Activated T-cell treated with anti-CD3 and anti-CD28 coated beads for 24 hours (primary cell): Measurements from ENCODE around the gene EMC10.
"Not testable (repeated sequence)": the region's sequence is repeated elsewhere in the genome, so short reads cannot be mapped to it uniquely, and the experiment has no call there.

Experiments
- DNase-seq: peaks from one replicate; pipeline ENCODE4 v3.0.0-alpha.2; 2020; ENCODE audit warnings: low read depth

Gene EMC10

DNA sequence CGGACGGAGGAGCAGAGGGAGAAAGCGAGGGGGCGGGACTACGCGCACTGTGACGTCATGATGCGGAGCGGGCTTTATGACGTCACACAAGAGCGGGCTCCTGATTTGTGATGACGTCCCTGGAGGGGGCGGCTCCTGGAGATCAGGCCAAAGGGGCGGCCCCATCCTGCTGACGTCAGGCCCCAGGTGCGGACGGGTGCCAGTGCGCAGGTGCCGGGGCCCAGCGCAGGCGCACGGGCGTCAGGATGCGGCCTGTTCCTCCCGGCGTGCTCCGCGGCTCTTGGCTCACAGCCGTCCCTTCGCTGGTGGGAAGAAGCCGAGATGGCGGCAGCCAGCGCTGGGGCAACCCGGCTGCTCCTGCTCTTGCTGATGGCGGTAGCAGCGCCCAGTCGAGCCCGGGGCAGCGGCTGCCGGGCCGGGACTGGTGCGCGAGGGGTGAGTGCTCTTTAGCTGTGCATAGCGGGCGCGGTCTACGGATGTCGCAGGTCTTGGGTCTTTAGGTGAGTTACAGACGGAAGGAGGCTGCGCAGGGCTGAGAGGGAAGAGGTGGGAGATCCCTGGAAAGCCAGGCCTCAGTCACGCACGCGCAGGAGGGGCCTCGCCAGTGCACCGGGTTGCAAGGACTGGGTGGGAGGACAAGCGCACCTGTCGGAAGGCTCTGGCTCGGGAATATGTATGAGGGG, at the start of gene EMC10, which contains the start of gene GARIN5A:
EMC10 (plus strand) TSS at position 284 of the 683 bp plus-strand sequence; CDS start at position 322, 38 bp downstream.
GARIN5A (minus strand) TSS at position 625 of the 683 bp plus-strand sequence; CDS start at position 165, 460 bp downstream.
- peak; percentile 91 for DNase-seq

DNA sequence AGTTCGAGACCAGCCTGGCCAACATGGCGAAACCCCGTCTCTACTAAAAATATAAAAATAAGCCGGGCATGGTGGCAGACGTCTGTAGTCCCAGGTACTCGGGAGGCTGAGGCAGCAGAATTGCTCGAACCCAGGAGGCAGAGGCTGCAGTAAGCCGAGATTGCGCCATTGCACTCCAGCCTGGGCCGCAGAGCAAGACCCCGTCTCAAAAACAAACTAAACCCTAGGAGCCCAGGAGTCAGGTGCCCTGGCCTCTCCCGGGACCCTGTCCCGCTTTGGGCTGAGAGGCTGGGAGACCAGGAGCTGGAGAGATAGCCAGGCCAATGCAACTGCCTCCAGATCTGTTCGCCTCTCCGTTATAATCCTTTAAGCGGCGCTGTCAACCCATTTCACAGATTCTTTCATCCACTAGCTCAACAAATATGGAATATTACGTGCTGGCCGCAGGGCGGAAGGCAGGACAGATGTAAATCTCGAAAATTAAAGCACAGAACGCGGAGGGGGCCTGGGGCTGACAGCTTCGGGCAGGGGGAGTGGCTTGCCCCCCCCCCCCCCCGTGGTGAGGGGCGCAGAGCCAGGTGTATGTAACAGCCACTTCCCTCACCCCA, 48.9 kb upstream of the EMC10 start:
- no peak for DNase-seq

DNA sequence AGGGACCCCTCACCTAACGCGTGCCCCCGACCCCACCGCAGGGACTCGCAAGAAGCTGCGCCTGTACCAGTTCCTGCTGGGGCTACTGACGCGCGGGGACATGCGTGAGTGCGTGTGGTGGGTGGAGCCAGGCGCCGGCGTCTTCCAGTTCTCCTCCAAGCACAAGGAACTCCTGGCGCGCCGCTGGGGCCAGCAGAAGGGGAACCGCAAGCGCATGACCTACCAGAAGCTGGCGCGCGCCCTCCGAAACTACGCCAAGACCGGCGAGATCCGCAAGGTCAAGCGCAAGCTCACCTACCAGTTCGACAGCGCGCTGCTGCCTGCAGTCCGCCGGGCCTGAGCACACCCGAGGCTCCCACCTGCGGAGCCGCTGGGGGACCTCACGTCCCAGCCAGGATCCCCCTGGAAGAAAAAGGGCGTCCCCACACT, 48.3 kb upstream of the EMC10 start:
- DNase-seq: peak; percentile 21

DNA sequence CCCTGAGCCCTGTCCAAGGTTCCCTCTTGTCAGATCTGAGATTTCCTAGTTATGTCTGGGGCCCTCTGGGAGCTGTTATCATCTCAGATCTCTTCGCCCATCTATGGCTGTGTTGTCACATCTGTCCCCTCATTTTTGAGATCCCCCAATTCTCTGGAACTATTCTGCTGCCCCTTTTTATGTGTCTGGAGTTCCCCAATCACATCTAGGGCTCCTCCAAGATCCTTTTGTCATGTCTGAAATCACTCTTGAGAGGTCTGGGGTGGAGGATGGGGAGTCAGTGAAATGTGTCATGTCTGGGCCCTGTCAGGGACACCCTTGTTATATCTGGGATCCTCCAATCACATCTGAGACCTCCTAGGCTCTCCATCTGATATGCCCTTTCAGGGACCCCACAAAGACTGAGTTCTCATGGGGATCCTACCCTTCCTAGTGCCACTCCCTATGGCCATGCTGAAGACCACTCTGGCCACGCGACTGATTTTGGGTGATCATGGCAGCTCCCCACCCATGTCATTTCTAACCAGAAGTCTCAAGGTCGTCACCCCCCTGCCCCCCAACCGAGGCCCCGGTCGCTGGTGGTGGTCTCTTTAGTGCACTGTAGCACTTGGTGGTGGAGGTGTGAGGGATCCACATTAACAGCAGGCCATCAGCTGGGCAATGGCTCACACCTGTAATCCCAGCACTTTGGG, 47.4 kb upstream of the EMC10 start:
- DNase-seq: no peak

DNA sequence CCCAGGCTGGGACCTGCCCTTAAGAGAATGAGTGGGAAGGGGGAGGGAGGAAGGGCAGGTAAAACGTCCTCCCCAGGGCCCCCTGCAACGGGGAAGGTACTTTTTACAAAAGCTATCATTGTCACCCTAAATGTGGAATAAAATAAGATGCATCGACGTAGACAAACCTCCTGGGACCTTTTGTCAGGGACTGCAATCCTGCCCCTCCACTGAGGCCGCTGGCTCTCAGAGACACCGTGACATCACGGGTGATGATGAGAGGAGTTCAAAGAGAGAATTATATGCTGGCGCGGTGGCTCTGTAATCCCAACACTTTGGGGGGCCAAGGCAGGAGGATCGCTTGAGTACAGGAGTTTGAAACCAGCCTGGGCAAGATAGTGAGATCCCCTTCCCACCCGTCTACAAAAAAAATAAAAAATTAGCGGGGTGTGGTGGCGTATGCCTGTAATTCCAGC, 45.4 kb upstream of the EMC10 start:
- DNase-seq: no peak

DNA sequence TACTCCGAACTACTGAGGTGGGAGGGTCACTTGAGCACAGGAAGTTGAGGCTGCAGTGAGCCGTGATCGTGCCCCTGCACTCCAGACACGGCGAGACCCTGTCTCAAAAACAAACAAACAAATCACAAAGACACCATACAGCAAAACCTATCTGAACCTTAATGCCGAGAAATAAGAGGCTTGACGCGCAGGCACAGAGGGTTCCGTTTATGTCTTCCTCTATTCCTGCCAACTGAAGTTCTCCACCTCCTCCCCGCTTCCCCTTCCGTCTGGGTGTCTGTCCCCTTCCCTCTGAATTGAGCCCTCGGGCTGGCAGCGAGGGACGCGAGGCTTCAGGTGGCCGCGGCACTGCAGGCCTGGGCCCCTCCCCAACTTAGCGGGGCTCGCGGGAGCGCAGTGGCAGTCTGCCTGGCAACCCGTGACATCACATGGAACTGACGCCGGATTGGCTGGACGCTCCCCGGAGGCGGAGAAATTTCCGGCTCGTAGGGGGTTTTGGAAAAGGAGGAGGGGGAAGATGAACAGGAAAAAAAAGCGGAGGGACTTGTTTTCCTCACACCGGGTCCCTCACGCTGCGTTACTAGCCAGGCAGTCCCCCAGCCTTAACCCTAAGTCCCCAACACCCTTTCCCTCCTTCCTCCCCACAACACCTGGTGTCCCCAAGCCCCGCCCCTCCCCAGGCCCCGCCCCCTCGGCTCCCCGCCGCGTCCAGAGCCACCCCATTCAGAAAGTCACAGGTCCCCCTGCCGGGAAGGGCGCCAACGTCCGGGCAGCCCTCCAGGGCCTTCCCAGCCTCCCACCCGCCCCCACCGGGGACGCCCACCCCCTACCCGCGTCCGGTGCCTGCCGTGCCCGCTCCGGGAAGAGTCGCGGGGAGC, 44.7 kb upstream of the EMC10 start:
- DNase-seq: peak; percentile 83

DNA sequence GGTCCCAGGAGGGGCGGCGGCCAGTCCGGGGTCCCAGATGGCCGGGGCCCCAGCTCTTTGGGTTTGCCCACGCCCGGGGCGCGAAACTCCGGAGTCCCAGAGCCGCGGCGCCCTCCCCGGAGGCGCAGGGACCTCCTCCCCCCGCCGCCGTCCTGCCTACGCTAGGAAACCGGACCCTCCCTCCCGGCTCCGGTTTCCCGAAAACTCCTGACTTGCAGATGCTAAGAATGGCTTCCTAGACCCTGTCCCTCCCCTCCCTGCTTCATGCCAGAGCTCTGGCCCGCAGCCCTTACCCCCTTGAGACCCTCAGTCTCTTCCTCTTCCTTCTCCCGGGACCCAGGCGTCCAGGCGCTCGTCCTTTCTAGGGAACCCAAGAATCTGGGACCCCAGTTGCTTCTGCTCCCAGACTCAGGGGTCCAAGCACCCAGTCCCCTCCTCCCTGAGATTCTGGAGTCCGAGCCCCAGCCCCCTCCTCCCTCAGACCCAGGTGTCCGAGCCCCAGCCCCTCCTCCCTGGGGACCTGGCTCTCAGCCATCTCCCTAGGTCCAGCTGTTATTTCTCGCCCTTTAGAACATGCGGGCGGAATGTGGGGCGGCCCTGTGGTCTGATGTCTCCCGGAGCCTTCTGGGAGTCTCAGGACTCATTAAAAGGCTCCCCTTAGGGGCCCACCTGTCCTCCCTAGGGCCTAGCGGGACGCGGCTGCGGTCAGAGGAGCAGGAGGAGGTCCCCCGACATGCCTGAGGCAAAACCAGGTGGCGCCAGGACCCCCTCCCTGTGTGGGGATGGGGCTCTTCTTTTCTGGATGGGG, 43.9 kb upstream of the EMC10 start, which contains the start of gene MYBPC2:
MYBPC2 (plus strand) TSS at position 672 of the 808 bp plus-strand sequence; CDS start at position 734, 62 bp downstream.
- no peak for DNase-seq

DNA sequence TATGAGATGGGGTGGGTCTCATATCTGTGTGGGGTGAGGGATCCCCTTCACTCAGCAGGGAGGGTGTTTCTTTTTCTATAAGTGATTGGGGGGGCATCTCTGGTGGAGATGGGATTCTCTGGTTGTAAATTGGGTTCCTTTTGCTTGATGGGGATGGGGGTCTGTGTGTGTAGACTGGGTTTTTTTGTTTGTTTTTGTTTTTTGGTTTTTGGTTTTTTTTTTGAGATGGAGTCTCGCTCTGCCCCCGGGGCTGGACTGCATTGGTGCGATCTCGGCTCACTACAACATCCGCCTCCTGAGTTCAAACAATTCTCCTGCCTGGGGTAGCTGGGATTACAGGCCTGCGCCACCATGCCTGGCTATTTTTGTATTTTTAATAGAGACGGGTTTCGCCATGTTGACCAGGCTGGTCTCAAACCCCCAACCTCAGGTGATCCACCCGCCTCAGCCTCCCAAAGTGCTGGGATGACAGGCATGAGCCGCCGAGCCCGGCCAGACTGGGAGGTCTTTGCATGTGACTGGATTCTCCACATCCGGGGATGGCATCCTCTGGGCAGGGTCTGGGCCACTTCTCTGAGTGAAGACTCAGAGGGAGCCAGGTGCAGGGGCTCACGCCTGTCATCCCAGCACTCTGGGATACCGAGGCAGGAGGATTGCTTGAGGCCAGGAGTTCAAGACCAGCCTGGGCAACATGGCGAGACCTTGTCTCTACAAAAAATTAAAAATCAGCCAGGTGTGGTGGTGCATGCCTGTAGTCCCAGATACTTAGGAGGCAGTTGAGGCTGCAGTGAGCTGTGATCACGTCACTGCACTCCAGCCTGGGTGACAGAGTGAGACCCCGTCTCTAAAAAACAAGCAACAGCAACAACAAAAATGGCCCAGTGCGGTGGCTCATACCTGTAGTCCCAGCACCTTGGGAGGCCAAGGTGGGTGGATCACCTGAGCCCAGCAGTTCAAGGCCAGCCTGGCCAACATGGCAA, 42.8 kb upstream of the EMC10 start:
- no peak for DNase-seq

DNA sequence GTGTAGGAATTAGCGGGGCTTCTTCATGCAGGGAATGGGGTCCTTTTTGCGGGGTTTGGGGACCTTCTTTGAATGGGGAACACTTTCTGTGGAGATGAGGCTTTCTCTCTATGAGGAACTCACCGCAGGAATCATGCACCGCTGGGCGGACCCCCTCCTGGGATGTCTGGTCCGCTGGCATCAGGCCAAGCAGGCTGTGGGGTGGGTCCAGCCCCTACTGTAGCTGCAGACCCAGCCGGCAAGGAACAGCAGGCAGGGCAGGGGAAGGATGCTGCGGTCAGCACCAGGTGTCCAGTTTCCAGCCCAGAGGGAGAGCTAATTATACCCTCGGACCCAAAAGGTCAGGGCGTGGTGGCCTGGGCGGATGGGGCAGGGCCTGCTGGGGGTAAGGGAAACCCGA, 41.8 kb upstream of the EMC10 start:
- no peak for DNase-seq

DNA sequence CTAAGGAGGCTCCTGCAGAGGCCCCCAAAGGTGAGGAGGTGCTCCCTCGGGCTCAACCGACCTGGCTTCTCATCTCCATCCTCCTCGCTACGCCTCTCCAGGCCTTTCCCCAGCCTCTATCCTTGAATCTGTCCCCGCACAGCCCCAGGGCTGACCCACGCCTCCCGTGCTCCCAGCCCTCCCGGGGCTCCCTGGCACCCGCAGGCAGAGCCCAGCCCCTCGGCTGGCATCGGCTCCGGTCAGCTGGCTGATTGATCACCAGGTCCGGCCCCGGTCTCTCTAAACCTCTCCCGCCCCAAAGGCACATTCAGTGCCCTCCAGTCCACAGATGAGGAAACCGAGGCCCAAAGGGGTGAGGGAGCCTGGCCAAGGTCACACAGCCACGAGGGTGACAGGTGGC, 41.1 kb upstream of the EMC10 start:
- no peak for DNase-seq

DNA sequence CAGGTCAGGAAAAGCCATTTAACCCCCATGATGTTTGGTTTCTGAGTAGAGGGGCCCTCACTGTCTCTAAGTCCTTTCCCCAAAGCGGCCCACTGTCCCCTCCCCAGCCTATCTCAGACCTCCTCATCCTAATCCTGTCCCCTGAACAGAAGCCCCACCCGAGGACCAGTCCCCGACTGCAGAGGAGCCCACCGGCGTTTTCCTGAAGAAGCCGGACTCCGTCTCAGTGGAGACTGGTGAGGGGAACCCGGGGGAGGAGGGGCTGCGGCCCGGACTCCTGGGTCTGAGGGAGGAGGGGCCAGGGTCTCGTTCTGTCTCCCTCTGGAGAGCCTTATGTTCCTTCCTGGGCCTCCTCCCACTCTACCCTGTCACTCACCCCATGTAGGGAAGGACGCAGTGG, 40.7 kb upstream of the EMC10 start:
- DNase-seq: no peak

DNA sequence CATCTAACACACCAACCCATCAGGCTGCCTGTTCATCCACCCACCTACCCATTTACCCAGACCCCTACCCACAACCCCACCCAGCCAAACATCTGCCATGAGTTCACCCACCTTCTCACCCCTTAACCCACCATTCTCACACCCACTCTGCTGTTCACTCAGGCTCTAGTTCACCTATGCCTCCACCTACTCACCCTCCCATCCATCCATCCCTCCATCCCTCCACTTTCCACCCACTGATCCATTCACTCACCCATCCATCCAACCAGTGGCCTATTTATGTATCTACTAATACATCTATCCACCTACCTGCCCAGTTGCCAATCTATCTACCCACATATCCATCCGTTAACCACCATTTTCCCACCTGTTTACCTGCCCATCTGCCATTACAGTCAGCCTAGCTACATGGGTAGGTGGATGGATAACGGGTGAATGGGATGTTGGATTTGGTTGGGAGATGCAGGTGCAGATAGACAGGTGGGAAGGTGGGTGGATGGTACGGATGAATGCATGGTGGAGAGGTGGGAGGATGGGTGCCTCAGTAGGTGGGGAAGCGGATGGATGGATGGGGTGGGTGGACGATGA, 38.4 kb upstream of the EMC10 start:
- no peak for DNase-seq

DNA sequence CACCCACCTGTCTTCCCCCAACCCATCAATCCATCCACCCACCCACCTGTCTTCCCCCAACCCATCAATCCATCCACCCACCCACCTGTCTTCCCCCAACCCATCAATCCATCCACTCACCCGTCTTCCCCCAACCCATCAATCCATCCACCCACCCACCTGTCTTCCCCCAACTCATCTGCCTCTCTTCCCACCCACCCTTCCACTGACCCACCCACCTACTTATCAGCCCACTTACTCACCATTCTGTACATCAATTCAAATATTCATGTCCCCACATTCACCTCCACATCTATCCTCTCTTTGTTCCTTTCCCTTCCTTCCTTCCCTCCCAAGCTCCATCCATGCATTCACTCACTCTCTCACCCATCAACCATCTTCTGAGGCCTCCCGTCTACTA, 37.2 kb upstream of the EMC10 start:
- DNase-seq: not testable (repeated sequence)

DNA sequence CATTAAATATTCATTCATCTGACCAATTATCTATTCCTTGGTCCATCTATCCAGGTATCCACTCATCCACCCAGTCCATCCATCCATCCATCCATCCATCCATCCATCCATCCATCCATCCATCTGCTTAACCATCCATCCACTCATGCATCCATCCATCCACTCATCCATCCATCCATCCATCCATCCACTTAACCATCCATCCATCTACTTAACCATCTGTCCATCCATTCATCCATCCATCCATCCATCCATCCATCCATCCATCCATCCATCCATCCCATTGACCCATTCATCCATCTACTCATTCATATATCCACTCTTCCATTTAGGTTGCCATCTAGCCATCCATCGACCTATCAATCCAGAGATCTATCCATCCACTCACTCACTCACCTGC, 32.2 kb upstream of the EMC10 start:
- no peak for DNase-seq

DNA sequence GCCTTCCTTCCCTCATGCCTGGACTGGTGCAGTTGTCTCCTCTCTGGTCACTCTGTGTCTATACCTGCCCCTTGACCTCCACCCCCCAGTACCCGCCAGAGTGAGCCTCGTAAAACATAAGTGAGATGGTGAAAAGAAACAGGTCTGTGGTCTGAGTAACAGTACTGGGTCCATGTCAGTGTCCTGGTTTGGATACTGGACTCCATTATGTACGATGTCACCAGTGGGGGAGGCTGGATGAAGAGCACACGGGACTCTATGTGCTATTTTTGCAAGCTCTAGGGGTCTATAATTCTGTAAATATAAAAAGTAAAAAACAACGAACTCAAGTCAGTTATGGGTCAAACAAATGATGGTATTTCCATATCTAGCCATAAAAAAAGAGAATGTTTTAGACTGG, 29.3 kb upstream of the EMC10 start:
- DNase-seq: no peak

DNA sequence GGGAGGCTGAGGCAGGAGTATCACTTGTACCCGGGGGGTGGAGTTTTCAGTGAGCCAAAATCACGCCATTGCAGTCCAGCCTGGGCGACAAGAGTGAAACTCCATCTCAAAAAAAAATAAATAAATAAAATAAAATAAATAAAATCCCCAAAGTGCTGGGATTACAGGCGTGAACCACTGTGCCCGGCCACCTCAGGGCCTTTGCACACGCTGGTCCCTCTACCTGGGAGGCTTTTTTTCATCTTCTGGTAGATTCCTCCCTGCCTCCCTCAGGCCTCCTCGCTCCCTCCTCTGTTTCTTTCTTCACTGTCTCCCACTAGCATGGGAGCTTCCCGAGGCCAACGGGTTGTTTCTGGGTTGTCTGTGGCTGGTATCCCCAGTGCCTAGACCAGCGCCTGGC, 28.6 kb upstream of the EMC10 start:
- DNase-seq: no peak

DNA sequence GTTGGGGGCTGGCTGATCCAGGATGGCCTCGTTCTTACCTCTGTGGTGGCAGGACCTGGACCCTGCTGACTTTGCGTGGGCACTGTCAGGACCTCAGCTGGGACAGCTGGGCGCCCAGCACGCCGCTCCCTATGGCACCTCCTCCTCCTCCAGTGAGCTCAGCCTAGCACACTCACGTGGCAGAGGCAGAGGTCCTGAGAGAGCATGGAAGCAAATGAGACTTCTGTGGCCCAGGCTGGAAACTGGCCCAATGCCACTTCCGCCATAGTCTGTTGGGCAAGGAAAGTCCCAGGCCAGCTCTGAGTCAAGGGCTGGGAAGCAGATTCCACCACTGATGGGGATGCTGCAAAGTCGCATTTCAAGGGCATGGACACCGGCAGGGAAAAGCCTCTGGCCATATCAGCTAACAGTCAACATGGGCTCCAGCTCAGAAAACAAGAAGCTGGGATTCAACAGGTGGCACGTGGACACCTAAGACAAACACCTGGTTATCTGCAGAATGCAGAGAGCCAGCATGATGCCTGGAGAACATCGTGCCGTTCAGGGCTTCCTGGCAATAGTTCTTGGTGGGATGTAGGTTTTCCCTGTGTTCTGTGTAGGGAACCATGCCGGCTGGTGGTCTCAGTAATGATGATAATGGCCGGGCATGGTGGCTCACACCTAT, 26.9 kb upstream of the EMC10 start:
- no peak for DNase-seq

DNA sequence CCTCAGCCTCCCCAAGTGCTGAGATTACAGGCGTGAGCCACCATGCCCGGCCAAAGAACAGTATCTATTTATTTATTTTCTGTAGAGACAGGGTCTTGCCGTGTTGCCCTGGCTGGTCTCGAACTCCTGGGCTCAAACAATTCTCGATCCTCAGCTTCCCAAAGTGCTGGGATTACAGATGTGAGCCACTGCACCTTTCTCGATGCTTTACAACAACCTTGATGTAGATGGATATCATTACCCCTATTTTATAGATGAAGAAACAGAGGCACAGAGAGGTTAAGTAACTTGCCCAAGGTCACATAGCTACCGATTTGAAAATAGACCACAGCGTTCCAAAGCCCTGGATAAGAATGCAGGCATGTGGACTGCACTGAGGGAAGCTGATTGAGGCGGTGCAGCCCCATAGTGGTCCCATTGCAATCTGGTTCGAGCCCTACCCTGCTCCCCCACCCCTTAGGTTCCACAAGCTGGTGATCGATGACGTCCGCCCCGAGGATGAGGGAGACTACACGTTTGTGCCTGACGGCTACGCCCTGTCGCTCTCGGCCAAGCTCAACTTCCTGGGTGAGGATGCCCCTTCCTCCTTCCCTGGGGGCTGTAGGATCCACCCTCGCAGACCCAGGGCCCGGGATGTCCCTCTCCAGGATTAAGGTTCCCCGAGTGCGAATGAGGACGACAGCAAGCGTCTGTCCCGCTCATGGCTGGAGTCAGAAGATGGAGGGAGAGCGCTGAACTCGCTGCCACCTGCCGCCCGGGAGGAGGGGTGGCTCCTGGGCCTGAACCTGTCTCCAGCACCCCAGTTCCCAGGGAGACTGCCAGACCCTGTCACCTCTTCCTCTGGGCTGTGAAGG, 25.7 kb upstream of the EMC10 start:
- no peak for DNase-seq
